ENCODE data around the gene SIX5. TPM values are rescaled to one million over a fixed set of nuclear protein-coding genes. Genes with fewer than 3 reads are reported as not detected.
A peak's percentile ranks its signal among the peaks of the same experiment; 100 is the strongest.

Gene SIX5
- total RNA-seq, 2 donors from 2014 or later: 41.6 to 46.4 TPM

DNA sequence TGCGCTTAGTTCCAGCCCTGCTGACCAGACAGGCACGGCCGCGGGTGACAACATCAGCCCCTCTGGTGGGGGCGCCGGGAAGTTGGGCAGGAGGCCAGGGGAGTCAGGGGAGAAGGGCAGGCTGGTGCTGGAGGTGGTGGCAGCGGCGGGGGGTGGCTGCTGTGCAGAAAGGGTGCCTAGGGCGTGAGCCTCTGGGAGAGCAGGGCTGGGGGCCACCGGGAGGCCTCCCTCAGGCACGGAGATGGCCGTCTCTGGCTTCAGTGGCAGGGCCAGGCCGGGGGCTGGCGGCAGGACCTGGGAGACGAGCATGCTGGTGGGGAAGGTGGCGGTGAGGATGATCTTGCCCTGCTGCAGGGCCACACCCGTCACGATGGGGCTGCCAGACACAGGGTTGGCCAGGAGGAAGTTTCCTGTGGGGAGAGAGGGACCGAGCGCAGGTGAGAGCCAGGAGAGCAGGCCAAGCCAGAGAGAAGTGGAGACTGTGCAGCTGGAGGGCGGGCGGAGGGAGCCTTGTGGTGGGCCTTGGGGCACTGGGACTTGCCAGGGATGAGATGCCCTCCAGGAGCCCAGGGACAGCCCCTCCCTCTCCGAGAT lies 3.3 kb downstream of the SIX5 start:
- Mint-ChIP-seq H3K9me3 (no peaks in the 10 kb centered on the region), H3K27ac (no peak overlapping the region), H3K27me3 (ENCODE audit: insufficient read depth) (no peaks in the 10 kb centered on the region), H3K36me3 (ENCODE audit: low read depth) (no peaks in the 10 kb centered on the region), H3K4me1 (peaks cover 9% of the 10 kb centered on the region), H3K4me3 (no peak overlapping the region)
- Histone ChIP-seq H3K4me3 (ENCODE audit: low read length) (no peak overlapping the region), H3K36me3 (ENCODE audit: control insufficient read depth, insufficient read depth, low read length) (no peaks in the 10 kb centered on the region), H3K9me3 (ENCODE audit: control insufficient read depth, low read length) (no peaks in the 10 kb centered on the region), H3K27me3 (ENCODE audit: control insufficient read depth, insufficient read depth, low read length, poor library complexity, severe bottlenecking) (no peaks in the 10 kb centered on the region), H3K27ac (ENCODE audit: low read depth, low read length) (no peak overlapping the region), H3K4me1 (ENCODE audit: control insufficient read depth, insufficient read depth, low read length) (peaks cover 13% of the 10 kb centered on the region), H3K9ac (ENCODE audit: extremely low read depth, low read length, poor library complexity, severe bottlenecking) (no peak overlapping the region)
- 91 to 93% methylated on average over 16 to 23 of the region's 23 CpGs for WGBS, 2 experiments (ENCODE audit: insufficient coverage in 1 of 2, insufficient read length in 1 of 2)
- TF ChIP-seq, protein P1, sequence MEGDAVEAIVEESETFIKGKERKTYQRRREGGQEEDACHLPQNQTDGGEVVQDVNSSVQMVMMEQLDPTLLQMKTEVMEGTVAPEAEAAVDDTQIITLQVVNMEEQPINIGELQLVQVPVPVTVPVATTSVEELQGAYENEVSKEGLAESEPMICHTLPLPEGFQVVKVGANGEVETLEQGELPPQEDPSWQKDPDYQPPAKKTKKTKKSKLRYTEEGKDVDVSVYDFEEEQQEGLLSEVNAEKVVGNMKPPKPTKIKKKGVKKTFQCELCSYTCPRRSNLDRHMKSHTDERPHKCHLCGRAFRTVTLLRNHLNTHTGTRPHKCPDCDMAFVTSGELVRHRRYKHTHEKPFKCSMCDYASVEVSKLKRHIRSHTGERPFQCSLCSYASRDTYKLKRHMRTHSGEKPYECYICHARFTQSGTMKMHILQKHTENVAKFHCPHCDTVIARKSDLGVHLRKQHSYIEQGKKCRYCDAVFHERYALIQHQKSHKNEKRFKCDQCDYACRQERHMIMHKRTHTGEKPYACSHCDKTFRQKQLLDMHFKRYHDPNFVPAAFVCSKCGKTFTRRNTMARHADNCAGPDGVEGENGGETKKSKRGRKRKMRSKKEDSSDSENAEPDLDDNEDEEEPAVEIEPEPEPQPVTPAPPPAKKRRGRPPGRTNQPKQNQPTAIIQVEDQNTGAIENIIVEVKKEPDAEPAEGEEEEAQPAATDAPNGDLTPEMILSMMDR (conservative IDR thresholded peaks at IDR 0.05): no peak
- DNase-seq: no peak

DNA sequence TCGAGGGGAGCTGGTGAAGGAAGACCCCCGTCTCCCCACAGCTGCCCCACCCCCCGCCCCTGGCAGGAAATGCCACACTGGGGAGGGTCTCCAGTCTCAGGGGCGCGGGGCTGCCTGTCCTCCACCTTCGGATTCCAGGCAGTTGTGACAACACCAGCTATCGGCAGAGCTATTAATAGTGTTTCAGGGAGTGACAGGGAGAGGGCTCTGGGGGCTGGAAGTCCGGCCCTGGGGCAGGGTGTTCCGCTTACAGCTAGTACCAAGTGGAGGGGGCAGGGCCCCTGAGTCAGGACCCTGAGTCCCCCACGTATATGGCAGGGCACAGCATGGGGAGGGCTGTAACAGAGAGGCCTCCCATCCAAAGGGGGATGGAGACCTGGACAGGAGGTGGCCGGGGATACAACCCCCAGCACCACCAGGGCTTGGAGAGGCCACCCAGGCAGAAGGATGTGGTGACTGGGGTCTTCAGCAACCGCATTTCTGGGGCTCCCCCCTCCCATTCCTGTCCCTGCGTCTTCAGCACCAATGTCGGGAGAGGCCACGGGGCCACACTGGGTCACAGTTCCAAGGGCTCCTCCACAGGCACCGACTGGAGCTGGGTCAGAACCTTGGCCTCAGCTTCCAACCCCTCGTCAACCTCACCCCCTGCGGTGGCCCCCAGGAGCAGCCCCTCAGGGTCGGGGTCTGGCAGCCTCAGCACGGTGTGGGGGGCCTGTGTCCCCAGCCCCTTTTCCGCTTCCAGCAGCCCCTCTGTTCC lies 3.9 kb downstream of the SIX5 start:
- peaks cover 9% of the 10 kb centered on the region for H3K4me1 Mint-ChIP-seq
- H3K27me3 ChIP-seq (ENCODE audit: control insufficient read depth, insufficient read depth, low read length, poor library complexity, severe bottlenecking): no peaks in the 10 kb centered on the region
- no peaks in the 10 kb centered on the region for H3K36me3 ChIP-seq (ENCODE audit: control insufficient read depth, insufficient read depth, low read length)
- H3K27ac Mint-ChIP-seq: no peak overlapping the region
- no peaks in the 10 kb centered on the region for H3K9me3 Mint-ChIP-seq
- peaks cover 13% of the 10 kb centered on the region for H3K4me1 ChIP-seq (ENCODE audit: control insufficient read depth, insufficient read depth, low read length)
- no peaks in the 10 kb centered on the region for H3K9me3 ChIP-seq (ENCODE audit: control insufficient read depth, low read length)
- 60 to 70% methylated on average over 5 to 21 of the region's 21 CpGs for WGBS, 2 experiments (ENCODE audit: insufficient coverage in 1 of 2, insufficient read length in 1 of 2)
- H3K27ac ChIP-seq (ENCODE audit: low read depth, low read length): no peak overlapping the region
- H3K4me3 ChIP-seq (ENCODE audit: low read length): no peak overlapping the region
- no peak for DNase-seq
- no peaks in the 10 kb centered on the region for H3K27me3 Mint-ChIP-seq (ENCODE audit: insufficient read depth)
- no peak overlapping the region for H3K4me3 Mint-ChIP-seq
- H3K9ac ChIP-seq (ENCODE audit: extremely low read depth, low read length, poor library complexity, severe bottlenecking): no peak overlapping the region
- TF ChIP-seq, protein P1 (conservative IDR thresholded peaks at IDR 0.05): no peak
- no peaks in the 10 kb centered on the region for H3K36me3 Mint-ChIP-seq (ENCODE audit: low read depth)

DNA sequence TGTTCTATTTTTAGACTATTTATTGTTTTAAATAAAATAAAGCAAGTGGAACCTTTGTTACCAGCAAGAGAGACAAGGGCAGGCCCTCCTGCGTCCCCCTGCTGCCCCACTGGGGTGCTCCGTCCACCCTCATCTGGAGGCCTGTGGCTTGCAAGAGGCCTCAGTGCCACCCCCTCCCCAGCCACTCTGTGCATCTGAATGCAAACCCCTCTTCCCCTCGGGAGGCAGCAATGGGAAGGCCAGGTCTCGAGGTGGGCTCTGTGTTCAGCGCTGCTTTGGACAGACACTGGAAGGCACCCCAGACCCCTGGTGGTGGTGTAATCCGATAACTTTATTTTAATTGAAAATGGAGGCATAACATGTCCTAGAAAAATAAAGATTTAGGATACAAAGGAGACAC lies 4.6 kb downstream of the SIX5 start:
- no peaks in the 10 kb centered on the region for H3K9me3 ChIP-seq (ENCODE audit: control insufficient read depth, low read length)
- 54 to 68% methylated on average over 6 of the region's 6 CpGs for WGBS, 2 experiments (ENCODE audit: insufficient coverage in 1 of 2, insufficient read length in 1 of 2)
- no peaks in the 10 kb centered on the region for H3K36me3 ChIP-seq (ENCODE audit: control insufficient read depth, insufficient read depth, low read length)
- H3K36me3 Mint-ChIP-seq (ENCODE audit: low read depth): no peaks in the 10 kb centered on the region
- no peaks in the 10 kb centered on the region for H3K9me3 Mint-ChIP-seq
- TF ChIP-seq, protein P1 (conservative IDR thresholded peaks at IDR 0.05): peak; percentile 30
- peak; percentile 69 for DNase-seq
- H3K27me3 Mint-ChIP-seq (ENCODE audit: insufficient read depth): peaks cover under 1% of the 10 kb centered on the region
- H3K4me1 Mint-ChIP-seq: peaks cover 9% of the 10 kb centered on the region
- no peak overlapping the region for H3K4me3 Mint-ChIP-seq
- H3K27ac Mint-ChIP-seq: no peak overlapping the region
- no peak overlapping the region for H3K9ac ChIP-seq (ENCODE audit: extremely low read depth, low read length, poor library complexity, severe bottlenecking)
- no peaks in the 10 kb centered on the region for H3K27me3 ChIP-seq (ENCODE audit: control insufficient read depth, insufficient read depth, low read length, poor library complexity, severe bottlenecking)
- no peak overlapping the region for H3K27ac ChIP-seq (ENCODE audit: low read depth, low read length)
- peaks cover 13% of the 10 kb centered on the region for H3K4me1 ChIP-seq (ENCODE audit: control insufficient read depth, insufficient read depth, low read length)
- H3K4me3 ChIP-seq (ENCODE audit: low read length): no peak overlapping the region

All from endodermal cell (in vitro differentiated cells).